Mesothelial cell of epicardium (in vitro differentiated cells): Measurements from ENCODE around the gene GATAD2A. TPM values are rescaled to one million over a fixed set of nuclear protein-coding genes. Genes with fewer than 3 reads are reported as not detected.

Source experiments
- DNase-seq, 2 experiments: peaks; one replicate each; pipeline ENCODE4 v3.0.0; 2021; ENCODE audit warnings: low spot score in 2 of 2; ENCODE audit not compliant: unreplicated experiment in 2 of 2
- H3K27ac Mint-ChIP-seq: 2 replicates; pipeline ENCODE4 v1.8.0; 2021; ENCODE audit warnings: mixed read lengths
- H3K27me3 Mint-ChIP-seq: 2 replicates; pipeline ENCODE4 v1.8.0; 2021; ENCODE audit warnings: low read depth, mixed read lengths
- H3K36me3 Mint-ChIP-seq: 2 replicates; pipeline ENCODE4 v1.8.0; 2021; ENCODE audit warnings: mixed read lengths
- H3K4me1 Mint-ChIP-seq: 2 replicates; pipeline ENCODE4 v1.8.0; 2021; ENCODE audit warnings: mixed read lengths
- H3K4me3 Mint-ChIP-seq: 2 replicates; pipeline ENCODE4 v1.8.0; 2021; ENCODE audit warnings: mild to moderate bottlenecking, moderate library complexity, mixed read lengths
- H3K9me3 Mint-ChIP-seq: 2 replicates; pipeline ENCODE4 v1.8.0; 2021; ENCODE audit warnings: mixed read lengths
- CTCF ChIP-seq: fragments of 200-600 bp; sonication (generic); IDR thresholded peaks from one replicate; pipeline ENCODE4 v1.5.0; 2021; ENCODE audit warnings: antibody characterized with exemption; ENCODE audit not compliant: unreplicated experiment
- total RNA-seq: library from RNA; stranded (reverse); gene quantifications from 3 replicates; pipeline ENCODE4 v1.2.1, GENCODE V29; 2021

GATAD2A gene
- total RNA-seq, 1 donor from 2014 or later = 113 TPM

- no peaks in the 10 kb centered on the region for H3K27me3 Mint-ChIP-seq
- H3K36me3 Mint-ChIP-seq = no peaks in the 10 kb centered on the region
- no peaks in the 10 kb centered on the region for H3K9me3 Mint-ChIP-seq
- H3K27ac Mint-ChIP-seq = no peak overlapping the region
- no peak for TF ChIP-seq CTCF
- H3K4me3 Mint-ChIP-seq = no peak overlapping the region
- no peak for DNase-seq
- H3K4me1 Mint-ChIP-seq = peaks cover 12% of the 10 kb centered on the region
Measured at GRCh38 chr19:19544257-19544953, 138.9 kb downstream of the GATAD2A start.

- TF ChIP-seq CTCF = no peak
- H3K27ac Mint-ChIP-seq = no peak overlapping the region
- peaks cover 16% of the 10 kb centered on the region for H3K4me1 Mint-ChIP-seq
- no peaks in the 10 kb centered on the region for H3K36me3 Mint-ChIP-seq
- no peak for DNase-seq
- no peaks in the 10 kb centered on the region for H3K27me3 Mint-ChIP-seq
- H3K4me3 Mint-ChIP-seq = no peak overlapping the region
- no peaks in the 10 kb centered on the region for H3K9me3 Mint-ChIP-seq
Measured at GRCh38 chr19:19544954-19545591, 139.6 kb downstream of the GATAD2A start.

GRCh38 chr19:19545707-19546106, 140.2 kb downstream of the GATAD2A start:
- Mint-ChIP-seq H3K4me1 (peaks cover 21% of the 10 kb centered on the region), H3K27me3 (no peaks in the 10 kb centered on the region), H3K4me3 (no peak overlapping the region), H3K27ac (no peak overlapping the region), H3K9me3 (no peaks in the 10 kb centered on the region), H3K36me3 (no peaks in the 10 kb centered on the region)
- no peak for DNase-seq
- no peak for TF ChIP-seq CTCF

GRCh38 chr19:19546751-19547162, 141.3 kb downstream of the GATAD2A start:
- H3K4me3 Mint-ChIP-seq = no peak overlapping the region
- DNase-seq = no peak
- no peaks in the 10 kb centered on the region for H3K36me3 Mint-ChIP-seq
- H3K27me3 Mint-ChIP-seq = no peaks in the 10 kb centered on the region
- peaks cover 24% of the 10 kb centered on the region for H3K4me1 Mint-ChIP-seq
- H3K27ac Mint-ChIP-seq = no peak overlapping the region
- TF ChIP-seq CTCF = no peak
- H3K9me3 Mint-ChIP-seq = no peaks in the 10 kb centered on the region

- Mint-ChIP-seq H3K9me3 (no peaks in the 10 kb centered on the region), H3K27me3 (no peaks in the 10 kb centered on the region), H3K27ac (no peak overlapping the region), H3K4me1 (peaks cover 20% of the 10 kb centered on the region), H3K36me3 (no peaks in the 10 kb centered on the region), H3K4me3 (no peak overlapping the region)
- DNase-seq = no peak
- TF ChIP-seq CTCF = no peak
Measured at GRCh38 chr19:19547674-19548336, 142.3 kb downstream of the GATAD2A start.
